HG03159 (cell line): ENCODE data around the gene S100A1.

Experiments used
- ATAC-seq: cut with Tn5 transposase; IDR thresholded peaks from one replicate; pipeline ENCODE4 v1.9.1; 2021; ENCODE audit warnings: mild to moderate bottlenecking, moderate library complexity; ENCODE audit not compliant: unreplicated experiment

The S100A1 gene

GRCh38 chr1:153679337-153680119 lies 51.3 kb downstream of the S100A1 start:
- no peak for ATAC-seq

GRCh38 chr1:153680120-153680403 lies 51.8 kb downstream of the S100A1 start:
- ATAC-seq: no peak
